HG03442 (cell line): ENCODE results near the gene ANTXR2.
"Not testable (repeated sequence)": the region's sequence is repeated elsewhere in the genome, so short reads cannot be mapped to it uniquely, and the experiment has no call there.

ENCODE experiments used
- ATAC-seq: cut with Tn5 transposase; IDR thresholded peaks from one replicate; pipeline ENCODE4 v1.9.1; 2021; ENCODE audit warnings: mild to moderate bottlenecking, moderate library complexity; ENCODE audit not compliant: unreplicated experiment

ANTXR2 gene

DNA sequence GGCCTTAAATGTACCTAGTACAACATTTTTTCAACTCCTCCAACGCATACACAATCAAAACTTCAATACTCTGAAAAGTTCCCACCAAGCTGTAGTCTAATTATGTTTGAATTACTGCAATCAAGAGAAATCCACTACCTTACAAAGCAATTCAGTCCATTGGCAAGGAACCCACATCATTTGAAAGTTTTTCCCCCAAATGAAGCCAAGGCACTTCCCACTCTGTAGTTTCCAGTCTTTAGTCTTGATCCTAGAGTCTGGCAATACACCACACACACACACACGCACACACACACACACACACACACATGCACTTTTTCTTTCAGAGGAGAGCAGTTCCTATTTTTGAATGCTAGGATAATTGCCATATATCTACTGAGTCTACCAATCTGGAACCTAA lies 79.6 kb downstream of the ANTXR2 start:
- ATAC-seq = no peak

DNA sequence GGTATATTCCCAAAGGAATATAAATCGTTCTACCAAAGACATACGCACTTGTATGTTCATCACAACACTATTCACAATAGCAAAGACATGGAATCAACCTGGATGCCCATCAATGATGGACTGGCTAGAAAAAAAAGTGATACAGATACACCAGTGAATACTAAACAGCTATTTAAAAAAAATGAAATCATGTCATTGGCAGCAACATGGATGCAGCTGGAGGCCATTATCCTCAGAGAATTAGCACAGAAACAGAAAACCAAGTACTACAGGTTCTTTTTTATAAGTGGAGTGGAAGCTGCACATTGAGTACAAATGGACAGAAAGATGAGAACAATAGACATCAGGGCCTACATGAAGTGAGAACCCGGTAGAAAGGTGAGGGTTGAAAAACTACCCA lies 81.4 kb downstream of the ANTXR2 start:
- ATAC-seq = no peak

GRCh38 chr4:79991100-79991499 lies 81.9 kb downstream of the ANTXR2 start:
- ATAC-seq = not testable (repeated sequence)

GRCh38 chr4:79987401-79987800 lies 85.6 kb downstream of the ANTXR2 start:
- no peak for ATAC-seq

- no peak for ATAC-seq
Measured at GRCh38 chr4:79983431-79983830, 89.6 kb downstream of the ANTXR2 start.

- no peak for ATAC-seq
Measured at GRCh38 chr4:79982601-79983322, 90.3 kb downstream of the ANTXR2 start.

GRCh38 chr4:79980448-79980847 lies 92.6 kb downstream of the ANTXR2 start:
- ATAC-seq = no peak

DNA sequence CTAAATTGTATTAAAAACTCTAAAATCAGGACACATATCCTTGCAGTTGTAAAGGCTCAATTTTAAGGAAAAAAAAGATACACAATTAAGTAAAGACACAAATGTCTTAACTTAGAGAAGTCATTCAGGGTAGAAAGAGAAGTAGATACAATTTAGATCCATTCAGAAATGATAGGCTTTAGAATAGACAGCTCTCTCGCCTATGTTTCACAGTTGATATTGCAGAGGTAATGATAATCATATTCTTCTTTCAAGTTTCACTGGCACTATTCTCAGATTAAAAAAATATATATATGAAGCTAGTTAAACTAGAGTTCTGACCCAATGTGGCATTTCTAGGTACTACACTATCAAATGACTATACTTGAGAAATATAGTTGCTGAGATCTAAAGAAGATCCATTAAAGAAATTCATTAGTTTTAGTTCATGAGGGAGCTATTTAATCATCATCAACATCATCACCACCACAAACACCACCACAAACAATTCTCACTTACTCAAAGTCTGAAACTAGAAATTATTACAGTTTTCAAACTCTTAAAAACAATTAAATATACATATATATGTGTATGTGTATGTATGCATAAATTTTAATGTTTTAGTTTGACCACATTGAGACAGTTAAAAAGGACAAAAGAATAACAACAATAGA lies 93.1 kb downstream of the ANTXR2 start:
- no peak for ATAC-seq

DNA sequence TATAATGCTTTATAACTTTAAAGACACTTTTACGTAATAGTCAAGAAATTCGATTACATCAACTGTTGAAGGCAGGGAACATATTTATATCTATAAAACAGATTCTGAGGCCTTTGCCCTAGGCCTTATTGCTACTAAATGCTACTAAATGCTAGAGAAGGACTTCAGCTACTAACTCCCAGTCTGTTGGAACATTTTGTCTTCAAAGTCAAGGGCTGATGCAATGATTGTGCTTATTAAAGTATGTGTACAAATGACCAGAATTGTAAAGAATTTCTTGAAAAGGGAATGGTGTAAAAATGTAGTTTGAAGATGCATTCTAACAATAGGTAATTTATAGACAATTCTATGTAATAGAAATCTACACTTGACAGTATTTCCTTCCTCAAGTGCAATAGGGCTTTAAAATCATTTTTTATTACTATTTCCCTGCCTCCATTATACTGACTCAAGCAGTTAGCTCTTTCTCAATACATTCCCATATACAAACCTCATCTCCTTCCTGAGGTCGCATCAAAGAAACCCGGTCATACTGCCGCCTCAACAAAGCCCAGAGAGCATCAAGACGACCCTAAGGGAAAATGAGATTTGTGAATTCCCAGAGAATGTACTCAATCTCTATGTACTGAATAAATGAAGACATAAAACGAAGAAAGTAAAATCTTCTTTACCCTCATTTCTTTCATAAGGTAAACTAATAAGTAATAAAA lies 95.7 kb downstream of the ANTXR2 start:
- no peak for ATAC-seq

DNA sequence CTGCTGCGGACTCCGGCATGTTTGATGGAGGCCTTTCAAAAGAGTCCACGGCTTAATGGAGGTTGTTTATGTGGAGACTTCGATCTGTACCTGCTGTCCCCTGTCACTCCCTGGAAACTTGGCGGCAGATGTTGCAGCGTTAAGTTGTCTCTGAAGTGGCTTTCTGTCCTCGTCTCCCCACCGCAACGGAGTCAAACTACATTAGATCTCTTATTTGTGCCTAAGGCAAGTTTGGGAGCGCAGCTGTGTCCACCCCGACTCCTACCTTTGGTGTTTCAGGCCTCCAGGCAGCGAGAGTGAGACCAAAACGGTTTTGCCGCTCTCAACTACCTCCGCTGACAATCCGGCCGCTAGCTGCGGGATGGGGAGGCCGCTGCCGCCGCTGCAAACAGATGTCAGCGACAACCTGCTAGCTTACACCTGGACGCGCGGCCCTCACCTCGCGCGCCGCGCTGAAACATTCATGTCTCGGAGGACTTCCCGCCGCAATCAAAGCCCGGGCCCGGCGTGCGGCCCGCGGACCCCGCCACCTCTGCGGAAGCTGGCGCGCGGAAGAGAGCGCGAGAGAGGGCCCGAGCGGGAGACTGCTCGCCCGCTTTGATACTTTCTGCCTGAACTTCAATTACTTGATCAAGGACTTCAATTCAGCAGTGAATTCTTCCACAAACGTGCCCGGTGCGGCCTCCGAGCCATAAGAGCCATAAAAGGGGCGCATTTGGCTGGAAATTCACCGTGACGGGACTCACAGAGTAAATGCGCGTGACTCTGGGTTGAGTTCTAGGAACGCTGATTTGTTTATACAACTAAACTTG lies 108.4 kb downstream of the ANTXR2 start:
- no peak for ATAC-seq

GRCh38 chr4:79964020-79964399 lies 109.0 kb downstream of the ANTXR2 start:
- ATAC-seq = no peak

- ATAC-seq = no peak
Measured at GRCh38 chr4:79959652-79960051, 113.4 kb downstream of the ANTXR2 start.

DNA sequence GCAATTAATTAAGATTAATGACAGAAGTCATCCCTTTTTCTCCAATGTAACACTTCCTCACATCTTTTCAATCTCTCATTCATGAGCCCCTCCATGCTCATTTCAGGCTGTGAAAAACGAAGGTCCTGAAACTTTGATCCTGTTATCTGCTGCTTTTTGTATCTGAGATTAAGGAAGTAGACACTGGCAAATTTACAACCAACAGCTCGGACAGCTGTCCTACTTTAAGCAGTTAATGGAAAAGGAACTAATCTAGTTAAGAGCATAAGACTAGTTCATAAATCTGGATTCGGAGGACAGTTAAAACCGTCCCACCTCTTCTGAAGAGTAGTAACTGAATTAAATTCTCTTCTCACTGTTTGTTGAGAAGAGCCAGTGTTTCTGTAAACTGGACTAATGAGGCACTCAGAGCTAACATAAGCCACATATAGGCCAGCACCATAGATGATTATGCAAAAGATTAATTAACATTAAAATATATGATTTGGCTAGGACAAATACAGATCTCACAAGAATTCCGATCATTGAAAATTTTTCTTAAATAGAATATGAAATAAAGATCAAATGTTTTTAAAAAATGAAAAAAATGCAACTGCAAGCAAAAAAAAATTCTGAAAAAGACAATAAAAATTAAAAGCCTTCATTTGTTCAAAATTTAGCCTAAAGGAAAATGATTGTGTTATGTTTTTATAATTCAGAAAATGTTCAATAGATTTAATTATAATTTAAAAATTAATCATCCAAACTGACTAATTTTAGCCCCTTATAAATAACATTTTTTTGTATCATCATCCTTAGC lies 114.4 kb downstream of the ANTXR2 start:
- ATAC-seq = no peak

GRCh38 chr4:79949178-79949577 lies 123.9 kb downstream of the ANTXR2 start:
- ATAC-seq = no peak

GRCh38 chr4:79948739-79949138 lies 124.3 kb downstream of the ANTXR2 start:
- no peak for ATAC-seq

- ATAC-seq = no peak
Measured at GRCh38 chr4:79948261-79948660, 124.8 kb downstream of the ANTXR2 start.

DNA sequence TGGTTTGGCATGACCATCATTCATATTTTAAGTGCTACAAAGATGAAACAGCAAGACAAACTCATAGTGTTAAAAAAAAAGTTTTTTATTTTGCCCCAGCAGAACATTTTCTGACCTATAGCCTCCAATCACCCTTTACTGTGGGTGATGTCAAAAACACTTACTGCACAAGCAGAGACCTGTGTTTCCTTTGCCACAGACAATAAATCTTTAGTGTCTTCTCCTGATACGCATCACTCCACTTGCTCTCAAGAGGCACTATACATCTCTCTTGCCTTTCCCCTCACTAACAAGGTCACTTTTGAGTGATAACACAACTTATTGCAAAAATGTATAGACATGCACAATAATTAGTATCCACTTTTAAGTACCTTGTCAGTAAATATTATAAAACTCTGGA lies 125.6 kb downstream of the ANTXR2 start:
- no peak for ATAC-seq

- ATAC-seq = no peak
Measured at GRCh38 chr4:79935274-79935673, 137.8 kb downstream of the ANTXR2 start.

DNA sequence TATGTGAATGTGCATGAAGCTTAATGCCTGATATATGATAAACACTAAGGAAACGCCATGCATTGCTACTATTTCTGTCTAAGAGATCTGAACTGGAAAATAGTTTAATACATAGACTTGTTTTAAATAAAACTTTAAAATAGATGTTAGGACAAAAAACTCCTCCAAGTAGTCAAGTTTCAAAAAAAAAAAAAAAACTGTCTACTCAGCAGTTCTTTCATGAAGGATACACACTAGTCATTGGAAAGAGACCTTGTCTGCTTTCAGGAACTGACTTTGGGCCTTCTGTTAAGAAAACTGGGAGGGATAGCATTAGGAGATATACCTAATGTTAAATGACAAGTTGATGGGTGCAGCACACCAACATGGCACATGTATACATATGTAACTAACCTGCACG lies 138.4 kb downstream of the ANTXR2 start:
- ATAC-seq = no peak

GRCh38 chr4:79927931-79928330 lies 145.1 kb downstream of the ANTXR2 start:
- ATAC-seq = no peak
